Measurements from ENCODE around the gene VPS33B.

Gene VPS33B

GRCh38 chr15:90990446-90990845 is 31.9 kb downstream of the VPS33B start:
- Histone ChIP-seq H3K4me1 (ENCODE audit: control insufficient read depth, insufficient read depth, low read length) (peaks cover 9% of the 10 kb centered on the region), H3K36me3 (ENCODE audit: control insufficient read depth, insufficient read depth, low read length) (no peaks in the 10 kb centered on the region), H3K4me3 (ENCODE audit: low read length) (no peak overlapping the region), H3K27me3 (ENCODE audit: control insufficient read depth, insufficient read depth, low read length) (no peaks in the 10 kb centered on the region), H3K9ac (ENCODE audit: low read length) (no peak overlapping the region), H3K9me3 (ENCODE audit: control insufficient read depth, low read length) (no peaks in the 10 kb centered on the region)

DNA sequence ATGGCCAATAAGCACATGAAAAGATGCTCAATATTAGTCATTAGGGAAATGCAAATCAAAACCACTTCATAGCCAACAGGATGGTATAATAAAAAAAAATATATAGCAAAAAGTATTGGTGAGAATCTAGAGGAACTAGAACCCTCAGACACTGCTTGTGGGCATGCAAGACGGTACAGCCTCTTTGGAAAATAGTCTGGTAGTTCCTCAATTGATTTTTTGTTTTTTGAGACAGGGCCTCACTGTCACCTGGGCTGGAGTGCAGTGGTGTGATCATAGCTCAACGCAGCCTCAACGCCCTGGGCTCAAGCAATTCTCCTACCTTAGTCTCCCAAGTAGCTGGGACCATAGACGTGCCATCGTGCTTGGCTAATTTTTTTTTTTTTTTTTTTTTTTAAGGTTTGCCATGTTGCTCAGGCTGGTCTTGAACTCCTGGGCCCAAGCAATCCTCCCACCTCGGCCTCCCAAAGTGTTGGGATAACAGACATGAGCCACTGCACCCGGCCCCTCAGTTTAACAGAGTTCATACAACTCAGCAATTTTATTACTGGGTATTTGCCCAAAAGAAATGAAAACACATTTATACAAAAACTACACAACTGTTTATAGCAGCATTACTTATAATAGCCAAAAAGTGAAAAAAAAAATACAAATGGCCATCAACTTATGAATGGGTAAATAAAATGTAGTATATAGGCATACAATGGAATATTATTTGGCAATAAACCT is 33.2 kb downstream of the VPS33B start:
- no peak overlapping the region for H3K4me3 ChIP-seq (ENCODE audit: low read length)
- H3K9ac ChIP-seq (ENCODE audit: low read length) = no peak overlapping the region
- no peaks in the 10 kb centered on the region for H3K27me3 ChIP-seq (ENCODE audit: control insufficient read depth, insufficient read depth, low read length)
- no peaks in the 10 kb centered on the region for H3K9me3 ChIP-seq (ENCODE audit: control insufficient read depth, low read length)
- no peaks in the 10 kb centered on the region for H3K36me3 ChIP-seq (ENCODE audit: control insufficient read depth, insufficient read depth, low read length)
- H3K4me1 ChIP-seq (ENCODE audit: control insufficient read depth, insufficient read depth, low read length) = peaks cover 5% of the 10 kb centered on the region

- H3K36me3 ChIP-seq (ENCODE audit: control insufficient read depth, insufficient read depth, low read length) = no peaks in the 10 kb centered on the region
- H3K4me3 ChIP-seq (ENCODE audit: low read length) = no peak overlapping the region
- H3K9me3 ChIP-seq (ENCODE audit: control insufficient read depth, low read length) = no peaks in the 10 kb centered on the region
- peaks cover 5% of the 10 kb centered on the region for H3K4me1 ChIP-seq (ENCODE audit: control insufficient read depth, insufficient read depth, low read length)
- H3K9ac ChIP-seq (ENCODE audit: low read length) = no peak overlapping the region
- no peaks in the 10 kb centered on the region for H3K27me3 ChIP-seq (ENCODE audit: control insufficient read depth, insufficient read depth, low read length)
These were observed 34.1 kb downstream of the VPS33B start for GRCh38 chr15:90988296-90988695.

DNA sequence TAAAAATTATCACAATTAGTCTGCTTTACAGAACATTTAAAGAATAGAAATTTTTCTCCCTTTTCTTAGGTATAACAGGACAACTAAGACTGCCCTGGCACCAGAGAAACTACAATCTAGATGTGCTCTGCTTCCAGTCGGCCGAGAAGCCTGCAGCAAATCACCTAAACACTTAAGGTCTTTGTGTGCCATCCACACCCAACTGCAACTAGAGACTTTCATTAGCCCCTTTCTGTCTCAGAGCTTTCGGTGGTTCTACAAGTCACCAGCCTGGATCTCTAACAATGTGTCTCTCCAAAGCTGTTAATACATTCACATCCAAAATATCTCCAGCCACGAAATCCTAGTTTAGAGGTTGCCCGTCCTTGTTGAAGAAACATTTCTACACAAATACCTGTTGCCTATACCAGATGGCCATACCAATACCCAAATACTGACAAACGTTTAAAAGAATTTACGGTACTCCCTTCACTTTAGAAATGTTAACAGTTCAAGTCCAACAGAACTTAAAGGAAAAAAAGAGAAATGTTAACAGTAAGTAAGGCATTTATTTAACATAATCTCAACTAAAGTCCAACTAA is 34.7 kb downstream of the VPS33B start:
- H3K4me1 ChIP-seq (ENCODE audit: control insufficient read depth, insufficient read depth, low read length) = peaks cover 5% of the 10 kb centered on the region
- H3K27me3 ChIP-seq (ENCODE audit: control insufficient read depth, insufficient read depth, low read length) = no peaks in the 10 kb centered on the region
- no peak overlapping the region for H3K9ac ChIP-seq (ENCODE audit: low read length)
- H3K4me3 ChIP-seq (ENCODE audit: low read length) = no peak overlapping the region
- no peaks in the 10 kb centered on the region for H3K9me3 ChIP-seq (ENCODE audit: control insufficient read depth, low read length)
- no peaks in the 10 kb centered on the region for H3K36me3 ChIP-seq (ENCODE audit: control insufficient read depth, insufficient read depth, low read length)

GRCh38 chr15:90986790-90987507 is 35.4 kb downstream of the VPS33B start:
- H3K4me3 ChIP-seq (ENCODE audit: low read length) = no peak overlapping the region
- peak overlapping the region; percentile 14 for H3K9ac ChIP-seq (ENCODE audit: low read length)

GRCh38 chr15:90982135-90982534 is 40.3 kb downstream of the VPS33B start:
- H3K9ac ChIP-seq (ENCODE audit: low read length) = no peak overlapping the region
- no peaks in the 10 kb centered on the region for H3K9me3 ChIP-seq (ENCODE audit: control insufficient read depth, low read length)
- H3K4me3 ChIP-seq (ENCODE audit: low read length) = no peak overlapping the region
- H3K27me3 ChIP-seq (ENCODE audit: control insufficient read depth, insufficient read depth, low read length) = no peaks in the 10 kb centered on the region
- no peaks in the 10 kb centered on the region for H3K4me1 ChIP-seq (ENCODE audit: control insufficient read depth, insufficient read depth, low read length)
- H3K36me3 ChIP-seq (ENCODE audit: control insufficient read depth, insufficient read depth, low read length) = no peaks in the 10 kb centered on the region

More at GRCh38 chr15:90986790-90987507, 35.4 kb downstream of the VPS33B start:
- Histone ChIP-seq H3K27me3 (ENCODE audit: control insufficient read depth, insufficient read depth, low read length) (no peaks in the 10 kb centered on the region), H3K9me3 (ENCODE audit: control insufficient read depth, low read length) (no peaks in the 10 kb centered on the region), H3K4me1 (ENCODE audit: control insufficient read depth, insufficient read depth, low read length) (peaks cover 5% of the 10 kb centered on the region), H3K36me3 (ENCODE audit: control insufficient read depth, insufficient read depth, low read length) (no peaks in the 10 kb centered on the region)

DNA sequence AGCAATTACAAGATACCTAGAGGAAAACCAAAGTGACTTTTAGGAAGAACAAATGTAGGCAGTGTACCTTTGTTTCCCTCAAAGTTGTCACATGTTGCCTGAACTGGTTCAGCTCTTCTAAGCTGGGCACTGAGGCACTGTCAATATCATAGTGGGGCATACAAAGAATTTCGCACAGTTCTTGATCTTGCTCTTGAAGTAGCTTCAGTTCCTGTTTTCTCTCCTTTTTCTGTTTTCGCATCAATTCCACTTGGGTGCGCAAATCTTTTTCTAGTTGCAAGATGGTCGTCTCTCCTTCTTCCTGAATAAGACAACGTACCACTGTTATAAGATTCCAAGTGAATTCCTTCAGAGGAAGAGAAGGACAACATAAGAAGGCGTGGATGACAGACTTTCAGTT is 40.7 kb downstream of the VPS33B start:
- Histone ChIP-seq H3K9ac (ENCODE audit: low read length) (no peak overlapping the region), H3K36me3 (ENCODE audit: control insufficient read depth, insufficient read depth, low read length) (no peaks in the 10 kb centered on the region), H3K9me3 (ENCODE audit: control insufficient read depth, low read length) (no peaks in the 10 kb centered on the region), H3K27me3 (ENCODE audit: control insufficient read depth, insufficient read depth, low read length) (no peaks in the 10 kb centered on the region), H3K4me3 (ENCODE audit: low read length) (no peak overlapping the region), H3K4me1 (ENCODE audit: control insufficient read depth, insufficient read depth, low read length) (no peaks in the 10 kb centered on the region)

DNA sequence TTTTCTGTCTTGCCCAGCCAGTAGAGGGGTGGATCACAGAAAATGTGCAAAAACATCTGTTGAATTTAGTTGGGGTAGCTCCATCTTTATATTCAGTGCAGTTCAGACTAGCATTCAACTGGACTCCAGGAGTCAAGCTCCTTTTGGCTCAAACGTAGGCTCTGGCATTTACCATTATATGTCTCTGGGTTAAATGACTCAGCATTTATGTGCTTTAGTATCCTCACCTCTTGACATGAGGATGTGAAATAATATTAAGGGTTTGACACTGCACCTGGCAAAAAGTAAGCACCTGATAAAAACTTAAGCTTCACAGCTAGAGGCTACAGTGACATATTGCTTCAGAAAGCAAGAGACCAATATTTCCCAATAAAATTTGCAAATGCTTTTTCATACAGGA is 42.8 kb downstream of the VPS33B start:
- H3K9ac ChIP-seq (ENCODE audit: low read length) = no peak overlapping the region
- no peaks in the 10 kb centered on the region for H3K9me3 ChIP-seq (ENCODE audit: control insufficient read depth, low read length)
- H3K36me3 ChIP-seq (ENCODE audit: control insufficient read depth, insufficient read depth, low read length) = no peaks in the 10 kb centered on the region
- H3K27me3 ChIP-seq (ENCODE audit: control insufficient read depth, insufficient read depth, low read length) = no peaks in the 10 kb centered on the region
- no peaks in the 10 kb centered on the region for H3K4me1 ChIP-seq (ENCODE audit: control insufficient read depth, insufficient read depth, low read length)
- no peak overlapping the region for H3K4me3 ChIP-seq (ENCODE audit: low read length)

DNA sequence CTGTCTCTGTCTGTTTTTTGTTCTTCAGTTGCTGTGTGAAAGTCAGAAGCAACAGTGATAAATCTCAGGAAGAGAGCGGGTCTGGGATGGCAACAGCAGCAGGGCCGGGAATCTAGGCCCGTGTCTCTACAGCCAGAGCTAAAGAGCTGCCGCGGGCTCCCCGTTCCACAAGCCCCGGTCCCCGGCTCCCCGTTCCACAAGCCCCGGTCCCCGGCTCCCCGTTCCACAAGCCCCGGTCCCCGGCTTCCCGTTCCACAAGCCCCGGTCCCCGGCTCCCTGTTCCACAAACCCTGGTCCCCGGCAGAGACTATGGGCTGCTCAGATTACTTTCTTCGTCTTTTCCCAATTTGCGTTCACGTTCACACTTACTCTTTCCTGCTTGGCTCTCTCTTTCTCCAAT is 48.2 kb downstream of the VPS33B start:
- H3K27me3 ChIP-seq (ENCODE audit: control insufficient read depth, insufficient read depth, low read length) = no peaks in the 10 kb centered on the region
- no peak overlapping the region for H3K9ac ChIP-seq (ENCODE audit: low read length)
- H3K4me3 ChIP-seq (ENCODE audit: low read length) = no peak overlapping the region
- no peaks in the 10 kb centered on the region for H3K4me1 ChIP-seq (ENCODE audit: control insufficient read depth, insufficient read depth, low read length)
- H3K9me3 ChIP-seq (ENCODE audit: control insufficient read depth, low read length) = no peaks in the 10 kb centered on the region
- H3K36me3 ChIP-seq (ENCODE audit: control insufficient read depth, insufficient read depth, low read length) = no peaks in the 10 kb centered on the region

GRCh38 chr15:90972133-90972532 is 50.3 kb downstream of the VPS33B start:
- no peaks in the 10 kb centered on the region for H3K36me3 ChIP-seq (ENCODE audit: control insufficient read depth, insufficient read depth, low read length)
- no peak overlapping the region for H3K9ac ChIP-seq (ENCODE audit: low read length)
- no peaks in the 10 kb centered on the region for H3K27me3 ChIP-seq (ENCODE audit: control insufficient read depth, insufficient read depth, low read length)
- no peaks in the 10 kb centered on the region for H3K4me1 ChIP-seq (ENCODE audit: control insufficient read depth, insufficient read depth, low read length)
- H3K9me3 ChIP-seq (ENCODE audit: control insufficient read depth, low read length) = no peaks in the 10 kb centered on the region
- no peak overlapping the region for H3K4me3 ChIP-seq (ENCODE audit: low read length)

DNA sequence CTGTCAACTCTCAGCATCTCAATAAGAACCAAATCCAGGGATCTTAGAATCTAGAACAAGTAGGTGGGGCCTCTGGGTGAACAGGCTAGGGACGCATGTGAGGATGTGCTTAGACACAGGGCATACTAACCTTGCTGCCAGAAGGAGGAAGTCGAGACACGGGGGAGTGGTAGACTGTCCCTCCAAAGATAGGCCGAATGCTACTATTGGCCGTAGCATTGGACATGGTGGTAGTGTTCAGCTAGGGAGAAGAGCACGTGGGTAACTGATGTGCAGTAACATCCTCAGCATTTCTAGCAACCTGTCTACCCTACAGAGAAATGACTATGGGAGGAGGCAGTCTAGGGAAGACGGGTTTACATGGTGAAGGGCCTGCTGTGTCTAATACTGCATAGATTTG is 52.1 kb downstream of the VPS33B start:
- Histone ChIP-seq H3K9me3 (ENCODE audit: control insufficient read depth, low read length) (no peaks in the 10 kb centered on the region), H3K27me3 (ENCODE audit: control insufficient read depth, insufficient read depth, low read length) (no peaks in the 10 kb centered on the region), H3K36me3 (ENCODE audit: control insufficient read depth, insufficient read depth, low read length) (no peaks in the 10 kb centered on the region), H3K4me1 (ENCODE audit: control insufficient read depth, insufficient read depth, low read length) (no peaks in the 10 kb centered on the region), H3K9ac (ENCODE audit: low read length) (no peak overlapping the region), H3K4me3 (ENCODE audit: low read length) (no peak overlapping the region)

DNA sequence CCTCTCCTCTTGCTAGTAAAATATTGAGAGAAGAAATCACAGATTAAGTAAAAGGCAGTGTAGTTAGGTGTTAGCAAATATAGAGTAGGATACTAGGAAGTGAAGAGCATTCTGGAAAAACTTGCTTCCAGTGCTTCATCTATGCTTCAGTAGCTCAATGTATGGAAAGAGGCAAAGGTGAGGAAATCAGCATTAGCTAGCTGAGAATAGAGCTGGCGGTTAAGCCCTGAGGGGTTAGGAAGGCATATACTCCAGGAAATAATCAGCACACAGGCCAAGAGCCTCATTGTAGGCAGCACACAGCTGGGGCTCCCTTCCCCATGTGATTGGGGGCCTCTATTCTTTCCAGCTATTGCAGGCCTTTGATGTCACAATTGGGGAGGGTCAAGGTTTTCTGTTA is 54.0 kb downstream of the VPS33B start:
- Histone ChIP-seq H3K4me3 (ENCODE audit: low read length) (no peak overlapping the region), H3K9ac (ENCODE audit: low read length) (no peak overlapping the region), H3K27me3 (ENCODE audit: control insufficient read depth, insufficient read depth, low read length) (no peaks in the 10 kb centered on the region), H3K36me3 (ENCODE audit: control insufficient read depth, insufficient read depth, low read length) (no peaks in the 10 kb centered on the region), H3K9me3 (ENCODE audit: control insufficient read depth, low read length) (no peaks in the 10 kb centered on the region), H3K4me1 (ENCODE audit: control insufficient read depth, insufficient read depth, low read length) (no peaks in the 10 kb centered on the region)

Data from mucosa of stomach (tissue), 1 donor.